HAP-1 (cell line): Measurements from ENCODE around the gene ATP2B2.

Experiments
- DNase-seq, 2 experiments: peaks; one replicate each; pipeline ENCODE4 v3.0.0-alpha.2; 2016 to 2020; ENCODE audit warnings: low spot score in 2 of 2
- H3K27me3 ChIP-seq: fragments of 250-450 bp; sonication (Bioruptor Pico); 2 replicates; pipeline ENCODE4 v1.5.1; 2020; ENCODE audit warnings: low read depth, mild to moderate bottlenecking, moderate library complexity
- H3K36me3 ChIP-seq: fragments of 250-450 bp; sonication (Bioruptor Pico); replicated peaks from 2 replicates; pipeline ENCODE4 v1.5.1; 2020; ENCODE audit warnings: mild to moderate bottlenecking
- H3K4me1 ChIP-seq: fragments of 250-450 bp; sonication (Bioruptor Pico); 2 replicates; pipeline ENCODE4 v1.5.1; 2020; ENCODE audit warnings: mild to moderate bottlenecking
- H3K4me3 ChIP-seq: fragments of 250-450 bp; sonication (Bioruptor Pico); 2 replicates; pipeline ENCODE4 v1.5.1; 2020; ENCODE audit warnings: mild to moderate bottlenecking, moderate library complexity
- H3K9me3 ChIP-seq: fragments of 250-450 bp; sonication (Bioruptor Pico); 2 replicates; pipeline ENCODE4 v1.5.1; 2020; ENCODE audit warnings: mild to moderate bottlenecking, moderate library complexity
- in situ Hi-C: fragments of 300-500 bp; cut with MboI; formaldehyde crosslinking; loops from 3 replicates; pipeline ENCODE4 v1.14.3; 2020; ENCODE audit warnings: low sequenced_read_pairs, inconsistent platforms, mixed read lengths

The ATP2B2 gene

GRCh38 chr3:10472877-10473440 is 32.4 kb downstream of the ATP2B2 start:
- in situ Hi-C loops, result no loop called here
- no peaks in the 10 kb centered on the region for H3K36me3 ChIP-seq
- DNase-seq, result no peak
- no peaks in the 10 kb centered on the region for H3K4me1 ChIP-seq
- H3K9me3 ChIP-seq, result no peaks in the 10 kb centered on the region
- H3K27me3 ChIP-seq, result peaks cover 8% of the 10 kb centered on the region
- H3K4me3 ChIP-seq, result no peak overlapping the region

- no peaks in the 10 kb centered on the region for H3K36me3 ChIP-seq
- DNase-seq, result no peak
- peaks cover 17% of the 10 kb centered on the region for H3K27me3 ChIP-seq
- in situ Hi-C loops, result no loop called here
- H3K4me1 ChIP-seq, result no peaks in the 10 kb centered on the region
- H3K9me3 ChIP-seq, result no peaks in the 10 kb centered on the region
- H3K4me3 ChIP-seq, result no peak overlapping the region
Measured at GRCh38 chr3:10471054-10471688, 34.2 kb downstream of the ATP2B2 start.

- Histone ChIP-seq H3K36me3 (no peaks in the 10 kb centered on the region), H3K27me3 (peaks cover 17% of the 10 kb centered on the region), H3K4me3 (no peak overlapping the region), H3K9me3 (no peaks in the 10 kb centered on the region), H3K4me1 (no peaks in the 10 kb centered on the region)
- DNase-seq, result no peak
- in situ Hi-C loops, result no loop called here
Measured at GRCh38 chr3:10470120-10471053, 35.0 kb downstream of the ATP2B2 start.

GRCh38 chr3:10469441-10470119 is 35.8 kb downstream of the ATP2B2 start:
- Histone ChIP-seq H3K27me3 (peaks cover 17% of the 10 kb centered on the region), H3K36me3 (no peaks in the 10 kb centered on the region), H3K4me3 (no peak overlapping the region), H3K9me3 (no peaks in the 10 kb centered on the region), H3K4me1 (no peaks in the 10 kb centered on the region)
- in situ Hi-C loops, result no loop called here
- DNase-seq, result no peak

GRCh38 chr3:10468613-10469354 is 36.6 kb downstream of the ATP2B2 start:
- in situ Hi-C loops, result no loop called here
- DNase-seq, result no peak
- Histone ChIP-seq H3K4me1 (no peaks in the 10 kb centered on the region), H3K4me3 (no peak overlapping the region), H3K27me3 (peaks cover 17% of the 10 kb centered on the region), H3K36me3 (no peaks in the 10 kb centered on the region), H3K9me3 (no peaks in the 10 kb centered on the region)

- Histone ChIP-seq H3K4me3 (no peak overlapping the region), H3K9me3 (no peaks in the 10 kb centered on the region), H3K36me3 (no peaks in the 10 kb centered on the region), H3K27me3 (peaks cover 17% of the 10 kb centered on the region), H3K4me1 (no peaks in the 10 kb centered on the region)
- in situ Hi-C loops, result no loop called here
- DNase-seq, result no peak
Measured at GRCh38 chr3:10467904-10468612, 37.3 kb downstream of the ATP2B2 start.

GRCh38 chr3:10467204-10467603 is 38.2 kb downstream of the ATP2B2 start:
- Histone ChIP-seq H3K4me1 (no peaks in the 10 kb centered on the region), H3K27me3 (peaks cover 10% of the 10 kb centered on the region), H3K9me3 (no peaks in the 10 kb centered on the region), H3K36me3 (no peaks in the 10 kb centered on the region), H3K4me3 (no peak overlapping the region)
- in situ Hi-C loops, result no loop called here
- DNase-seq, result no peak

- no peak for DNase-seq
- in situ Hi-C loops, result no loop called here
- H3K4me3 ChIP-seq, result no peak overlapping the region
- H3K4me1 ChIP-seq, result no peaks in the 10 kb centered on the region
- no peaks in the 10 kb centered on the region for H3K9me3 ChIP-seq
- peaks cover 9% of the 10 kb centered on the region; the same call in 1 of the 2 replicates for H3K27me3 ChIP-seq
- no peaks in the 10 kb centered on the region for H3K36me3 ChIP-seq
Measured at GRCh38 chr3:10466186-10466585, 39.2 kb downstream of the ATP2B2 start.

GRCh38 chr3:10465161-10465560 is 40.2 kb downstream of the ATP2B2 start:
- Histone ChIP-seq H3K4me3 (no peak overlapping the region), H3K36me3 (no peaks in the 10 kb centered on the region)

GRCh38 chr3:10463533-10464434 is 41.6 kb downstream of the ATP2B2 start:
- Histone ChIP-seq H3K27me3 (peaks cover 9% of the 10 kb centered on the region; the same call in 1 of the 2 replicates), H3K4me3 (no peak overlapping the region), H3K4me1 (no peaks in the 10 kb centered on the region), H3K9me3 (no peaks in the 10 kb centered on the region), H3K36me3 (no peaks in the 10 kb centered on the region)
- DNase-seq, result no peak
- in situ Hi-C loops, result no loop called here

More at GRCh38 chr3:10465161-10465560, 40.2 kb downstream of the ATP2B2 start:
- peaks cover 9% of the 10 kb centered on the region; the same call in 1 of the 2 replicates for H3K27me3 ChIP-seq
- in situ Hi-C loops, result no loop called here
- DNase-seq, result no peak
- no peaks in the 10 kb centered on the region for H3K9me3 ChIP-seq
- H3K4me1 ChIP-seq, result no peaks in the 10 kb centered on the region

- no peaks in the 10 kb centered on the region for H3K4me1 ChIP-seq
- no peak for DNase-seq
- no peak overlapping the region for H3K4me3 ChIP-seq
- in situ Hi-C loops, result no loop called here
- peaks cover 9% of the 10 kb centered on the region; the same call in 1 of the 2 replicates for H3K27me3 ChIP-seq
- no peaks in the 10 kb centered on the region for H3K9me3 ChIP-seq
- no peaks in the 10 kb centered on the region for H3K36me3 ChIP-seq
Measured at GRCh38 chr3:10462641-10463532, 42.5 kb downstream of the ATP2B2 start.
